WTC11 (cell line): ENCODE measurements around the gene RNF125.
"Not testable (repeated sequence)": the region's sequence is repeated elsewhere in the genome, so short reads cannot be mapped to it uniquely, and the experiment has no call there.

Source experiments
- NR3C1 ChIP-seq: sonication (generic); formaldehyde crosslinking; conservative IDR thresholded peaks from 2 replicates; pipeline ENCODE4 v1.8.1; 2023; ENCODE audit warnings: low read depth, mild to moderate bottlenecking, missing genetic modification reagents
- ZNF512 ChIP-seq: sonication (generic); formaldehyde crosslinking; IDR thresholded peaks from 2 replicates; pipeline ENCODE4 v1.8.1; 2022; ENCODE audit warnings: missing genetic modification reagents, borderline replicate concordance

DNA sequence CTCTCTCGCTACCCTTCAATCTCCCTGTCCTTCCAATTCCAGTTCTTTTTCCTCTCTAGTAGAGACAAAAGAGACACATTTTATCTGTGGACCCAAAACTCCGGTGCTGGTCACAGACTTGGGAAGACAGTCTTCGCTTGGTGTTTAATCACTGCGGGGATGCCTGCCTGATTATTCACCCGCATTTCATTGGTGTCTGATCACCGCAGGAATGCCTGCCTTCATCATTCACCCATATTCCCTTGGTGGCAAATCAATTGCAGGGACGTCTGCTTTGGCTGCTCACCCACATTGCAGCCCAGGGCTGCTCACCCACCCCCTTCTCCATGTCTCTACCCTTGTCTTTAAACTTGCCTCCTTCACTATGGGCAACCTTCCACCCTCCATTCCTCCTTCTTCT, 17.5 kb upstream of the RNF125 start:
- TF ChIP-seq NR3C1, ZNF512: not testable (repeated sequence)
